Measurements from ENCODE around the gene MEP1B. TPM values are rescaled to one million over a fixed set of nuclear protein-coding genes. Genes with fewer than 3 reads are reported as not detected.
"Not testable (repeated sequence)": the region's sequence is repeated elsewhere in the genome, so short reads cannot be mapped to it uniquely, and the experiment has no call there.

The MEP1B gene
- total and polyA plus RNA-seq, 10 donors: 0.26 to 0.27 TPM; not detected in 8

DNA sequence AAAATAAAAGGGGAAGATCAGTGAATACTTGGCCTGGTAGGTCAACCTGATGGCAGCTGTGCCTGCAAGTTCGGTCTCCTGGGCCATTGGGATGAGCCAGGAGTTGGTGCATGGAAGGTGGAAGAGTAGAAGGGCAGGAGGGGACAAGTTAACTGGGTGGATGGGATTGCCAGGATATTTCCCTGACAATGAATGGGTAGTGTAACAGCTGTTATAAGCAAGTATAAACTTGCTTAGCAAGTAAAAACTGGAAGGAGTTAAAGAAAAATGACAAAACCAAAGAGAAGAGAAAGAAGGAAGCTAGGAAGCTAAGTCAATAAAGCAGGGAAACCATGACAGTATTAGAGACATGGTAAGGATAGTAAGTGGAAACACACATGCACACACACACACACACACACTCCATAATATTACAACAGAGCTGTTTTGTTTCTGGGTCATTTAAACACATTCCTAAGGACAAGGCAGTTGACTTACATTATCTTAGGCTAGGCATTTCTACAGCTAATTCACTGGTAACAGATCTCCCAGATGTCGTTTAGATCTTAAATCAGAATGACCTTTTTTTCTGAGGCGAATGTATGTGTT lies 29.7 kb downstream of the MEP1B start:
- no peak for TF ChIP-seq POLR2A (IDR thresholded peaks at IDR 0.05)
- TF ChIP-seq POLR2AphosphoS5 (IDR thresholded peaks at IDR 0.05): no peak
- TF ChIP-seq, protein P1, sequence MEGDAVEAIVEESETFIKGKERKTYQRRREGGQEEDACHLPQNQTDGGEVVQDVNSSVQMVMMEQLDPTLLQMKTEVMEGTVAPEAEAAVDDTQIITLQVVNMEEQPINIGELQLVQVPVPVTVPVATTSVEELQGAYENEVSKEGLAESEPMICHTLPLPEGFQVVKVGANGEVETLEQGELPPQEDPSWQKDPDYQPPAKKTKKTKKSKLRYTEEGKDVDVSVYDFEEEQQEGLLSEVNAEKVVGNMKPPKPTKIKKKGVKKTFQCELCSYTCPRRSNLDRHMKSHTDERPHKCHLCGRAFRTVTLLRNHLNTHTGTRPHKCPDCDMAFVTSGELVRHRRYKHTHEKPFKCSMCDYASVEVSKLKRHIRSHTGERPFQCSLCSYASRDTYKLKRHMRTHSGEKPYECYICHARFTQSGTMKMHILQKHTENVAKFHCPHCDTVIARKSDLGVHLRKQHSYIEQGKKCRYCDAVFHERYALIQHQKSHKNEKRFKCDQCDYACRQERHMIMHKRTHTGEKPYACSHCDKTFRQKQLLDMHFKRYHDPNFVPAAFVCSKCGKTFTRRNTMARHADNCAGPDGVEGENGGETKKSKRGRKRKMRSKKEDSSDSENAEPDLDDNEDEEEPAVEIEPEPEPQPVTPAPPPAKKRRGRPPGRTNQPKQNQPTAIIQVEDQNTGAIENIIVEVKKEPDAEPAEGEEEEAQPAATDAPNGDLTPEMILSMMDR (IDR thresholded peaks at IDR 0.05 in 8 of 11, conservative IDR thresholded peaks at IDR 0.05 in 3 of 11): no peak
- H3K4me1 ChIP-seq: no peaks in the 10 kb centered on the region
- intact Hi-C loops (cut with DNase I; ENCODE audit: low total_unique reads): no loop called here
- 78 to 82% (median 81%) methylated on average over 3 of the region's 3 CpGs for WGBS, 5 donors
- H3K9me3 ChIP-seq: no peaks in the 10 kb centered on the region
- no peaks in the 10 kb centered on the region for H3K27me3 ChIP-seq (replicated peaks in 1 of 7)
- H3K27ac ChIP-seq: no peak overlapping the region
- DNase-seq: no peak
- H3K4me3 ChIP-seq: no peak overlapping the region
- no peaks in the 10 kb centered on the region for H3K36me3 ChIP-seq

DNA sequence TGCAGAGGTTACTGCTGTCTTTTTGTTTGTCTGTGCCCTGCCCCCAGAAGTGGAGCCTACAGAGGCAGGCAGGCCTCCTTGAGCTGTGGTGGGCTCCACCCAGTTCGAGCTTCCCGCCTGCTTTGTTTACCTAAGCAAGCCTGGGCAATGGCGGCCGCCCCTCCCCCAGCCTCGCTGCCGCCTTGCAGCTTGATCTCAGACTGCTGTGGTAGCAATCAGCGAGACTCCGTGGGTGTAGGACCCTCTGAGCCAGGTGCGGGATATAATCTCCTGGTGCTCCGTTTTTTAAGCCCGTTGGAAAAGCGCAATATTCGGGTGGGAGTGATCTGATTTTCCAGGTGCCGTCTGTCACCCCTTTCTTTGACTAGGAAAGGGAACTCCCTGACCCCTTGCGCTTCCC lies 43.5 kb downstream of the MEP1B start:
- H3K4me1 ChIP-seq: not testable (repeated sequence)

DNA sequence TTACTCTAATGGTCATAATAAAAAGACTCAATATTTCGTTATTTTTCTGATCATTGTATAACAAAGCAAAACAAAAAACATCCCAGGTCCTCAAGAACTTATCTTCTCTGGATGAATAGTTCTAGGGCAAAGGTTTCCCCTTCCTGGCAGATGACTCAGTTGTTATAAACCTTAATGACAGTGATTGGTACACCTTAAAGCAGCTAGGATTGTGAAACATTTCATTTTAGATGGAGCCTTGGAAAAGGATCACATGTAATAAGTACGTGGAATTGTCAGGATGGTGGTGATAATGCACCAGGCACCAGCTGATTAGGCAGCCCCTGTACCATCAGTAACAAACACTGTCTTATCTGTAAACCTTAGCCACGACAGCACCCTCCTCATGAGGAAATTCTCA lies 47.2 kb downstream of the MEP1B start:
- peaks cover 0 to 8% (median 3%) of the 10 kb centered on the region in 8 donors for H3K9me3 ChIP-seq
- no peak for DNase-seq
- no peak for TF ChIP-seq POLR2A (IDR thresholded peaks at IDR 0.05)
- no peak for TF ChIP-seq POLR2AphosphoS5 (IDR thresholded peaks at IDR 0.05)
- TF ChIP-seq, protein P1 (IDR thresholded peaks at IDR 0.05 in 8 of 11, conservative IDR thresholded peaks at IDR 0.05 in 3 of 11): no peak
- intact Hi-C loops (cut with DNase I; ENCODE audit: low total_unique reads): no loop called here
- no peaks in the 10 kb centered on the region for H3K4me1 ChIP-seq
- H3K27ac ChIP-seq: no peak overlapping the region
- no peaks in the 10 kb centered on the region for H3K27me3 ChIP-seq (replicated peaks in 1 of 7)
- H3K4me3 ChIP-seq: no peak overlapping the region
- WGBS, 5 donors: 54 to 75% (median 65%) methylated on average over 3 of the region's 3 CpGs
- H3K36me3 ChIP-seq: no peaks in the 10 kb centered on the region

More for the DNA sequence above, 43.5 kb downstream of the MEP1B start:
- H3K36me3 ChIP-seq; H3K4me3 ChIP-seq; H3K9me3 ChIP-seq; DNase-seq; H3K27ac ChIP-seq; H3K27me3 ChIP-seq (replicated peaks in 1 of 7); intact Hi-C loops (cut with DNase I; ENCODE audit: low total_unique reads): not testable (repeated sequence)
- 94 to 99% (median 96%) methylated on average over 12 to 15 of the region's 15 CpGs for WGBS, 5 donors

DNA sequence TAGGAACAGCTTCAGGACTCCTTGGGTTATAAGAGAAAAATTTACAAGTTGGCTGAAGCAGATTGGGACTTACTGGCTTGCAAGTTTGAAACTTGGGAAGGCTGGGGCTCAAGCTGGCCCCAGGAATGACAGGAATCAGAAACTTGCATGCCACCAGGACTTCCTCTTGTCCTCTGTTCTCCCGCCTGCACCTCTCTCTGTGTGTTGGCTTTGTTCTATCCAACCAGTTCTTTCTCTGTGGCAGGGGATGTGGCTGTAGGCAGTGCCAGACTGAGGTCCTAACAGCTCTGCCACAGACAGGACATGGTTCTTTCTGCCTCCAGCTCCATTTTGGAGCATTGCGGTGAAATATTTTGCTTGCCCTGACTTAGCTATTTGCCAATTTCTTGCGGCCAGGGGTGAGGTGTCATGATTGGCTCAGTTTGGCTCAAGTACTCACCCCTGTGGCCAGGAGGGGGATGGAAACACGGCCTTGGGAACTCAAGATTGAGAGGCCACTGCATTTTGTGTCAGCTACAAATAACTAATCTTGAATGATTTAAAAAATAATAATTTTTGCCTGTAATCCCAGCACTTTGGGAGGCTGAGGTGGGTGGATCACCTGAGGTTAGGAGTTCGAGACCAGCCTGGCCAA lies 48.9 kb downstream of the MEP1B start:
- intact Hi-C loops (cut with DNase I; ENCODE audit: low total_unique reads): no loop called here
- H3K27me3 ChIP-seq (replicated peaks in 1 of 7): no peaks in the 10 kb centered on the region
- 81 to 92% (median 87%) methylated on average over 5 of the region's 5 CpGs for WGBS, 5 donors
- TF ChIP-seq POLR2AphosphoS5 (IDR thresholded peaks at IDR 0.05) (no peak), POLR2A (IDR thresholded peaks at IDR 0.05) (no peak)
- TF ChIP-seq, protein P1 (IDR thresholded peaks at IDR 0.05 in 8 of 11, conservative IDR thresholded peaks at IDR 0.05 in 3 of 11): no peak
- no peak overlapping the region for H3K4me3 ChIP-seq
- no peaks in the 10 kb centered on the region for H3K36me3 ChIP-seq
- H3K9me3 ChIP-seq: peaks cover 0 to 4% (median under 1%) of the 10 kb centered on the region in 8 donors
- no peaks in the 10 kb centered on the region for H3K4me1 ChIP-seq
- DNase-seq: no peak
- H3K27ac ChIP-seq: no peak overlapping the region

All from spleen (tissue), 11 donors.